Fibroblast of lung (primary cell): Measurements from ENCODE around the gene SLC39A1. TPM values are rescaled to one million over a fixed set of nuclear protein-coding genes. Genes with fewer than 3 reads are reported as not detected.

ENCODE experiments used
- DNase-seq, 2 donors: peaks; one replicate each; pipeline versions ENCODE4 v3.0.0 to v3.0.0-alpha.2; 2010; ENCODE audit warnings: low read depth in 2 of 2
- H2AFZ ChIP-seq: 2 replicates; pipeline ENCODE4 v1.5.1; 2012; ENCODE audit warnings: low read length, control low read depth, inconsistent platforms
- H3K27ac ChIP-seq: 2 replicates; pipeline ENCODE4 v1.5.1; 2011; ENCODE audit warnings: low read length, control low read depth; ENCODE audit not compliant: insufficient read depth
- H3K27me3 ChIP-seq: 2 replicates; pipeline ENCODE4 v1.5.1; 2011; ENCODE audit warnings: mild to moderate bottlenecking, low read length; ENCODE audit not compliant: control insufficient read depth, insufficient read depth
- H3K36me3 ChIP-seq: 2 replicates; pipeline ENCODE4 v1.5.1; 2011; ENCODE audit warnings: low read length; ENCODE audit not compliant: control insufficient read depth, insufficient read depth
- H3K4me1 ChIP-seq: 2 replicates; pipeline ENCODE4 v1.5.1; 2011; ENCODE audit warnings: low read length; ENCODE audit not compliant: control insufficient read depth, insufficient read depth; ENCODE audit errors: extremely low read depth
- H3K4me2 ChIP-seq: 2 replicates; pipeline ENCODE4 v1.5.1; 2011; ENCODE audit warnings: low read length, control low read depth; ENCODE audit not compliant: insufficient read depth; ENCODE audit errors: extremely low read depth
- H3K4me3 ChIP-seq, 4 experiments: fragments of 200-600 bp in 1 of 4; sonication (generic) in 1 of 4; replicated peaks in 1 of 4; 2 replicates each; pipeline ENCODE4 v1.5.1; 2011 to 2016; ENCODE audit warnings: low read length in 4 of 4, low read depth in 3 of 4, mild to moderate bottlenecking in 3 of 4, control low read depth in 2 of 4, inconsistent platforms in 1 of 4, mixed read lengths in 1 of 4; ENCODE audit not compliant: insufficient read depth in 1 of 4; ENCODE audit errors: control extremely low read depth in 1 of 4
- H3K79me2 ChIP-seq: 2 replicates; pipeline ENCODE4 v1.5.1; 2012; ENCODE audit warnings: mild to moderate bottlenecking, low read length, inconsistent platforms; ENCODE audit not compliant: control insufficient read depth, insufficient read depth
- H3K9ac ChIP-seq: 2 replicates; pipeline ENCODE4 v1.5.1; 2011; ENCODE audit warnings: mild to moderate bottlenecking, low read length, control low read depth; ENCODE audit not compliant: insufficient read depth
- H3K9me3 ChIP-seq: 2 replicates; pipeline ENCODE4 v1.5.1; 2012; ENCODE audit warnings: low read depth, low read length; ENCODE audit not compliant: control insufficient read depth, insufficient read depth
- H4K20me1 ChIP-seq: 2 replicates; pipeline ENCODE4 v1.5.1; 2011; ENCODE audit warnings: low read length; ENCODE audit not compliant: control insufficient read depth, insufficient read depth; ENCODE audit errors: extremely low read depth
- CTCF ChIP-seq, 2 donors: IDR thresholded peaks in 1 of 2; conservative IDR thresholded peaks in 1 of 2; 1 replicate in 1 of 2; 2 replicates in 1 of 2; pipeline ENCODE4 v1.5.1; 2011 to 2012; ENCODE audit warnings: low read length in 2 of 2, control low read depth in 1 of 2, inconsistent platforms in 1 of 2, low read depth in 1 of 2, mild to moderate bottlenecking in 1 of 2
- EZH2 ChIP-seq: IDR thresholded peaks from 2 replicates; pipeline ENCODE4 v1.5.1; 2012; ENCODE audit warnings: low read length, control low read depth, mild to moderate bottlenecking; ENCODE audit errors: missing control alignments
- polyA plus RNA-seq, 2 donors: library from polyadenylated mRNA; depleted of rRNA in 1 of 2; stranded (reverse) in 1 of 2; unstranded in 1 of 2; fragments of >200 nt; gene quantifications; 2 replicates each; pipeline ENCODE4 v1.2.1, GENCODE V29; 2011 to 2012; ENCODE audit warnings: missing spikeins in 1 of 2
- total RNA-seq: library from RNA; depleted of rRNA; stranded (reverse); fragments of >200 nt; gene quantifications from 2 replicates; pipeline ENCODE4 v1.2.1, GENCODE V29; 2014

The SLC39A1 gene
- total and polyA plus RNA-seq, 2 donors (not counting 1 experiment from before 2014, with no cell fraction given), result 94.4 to 119 TPM

DNA sequence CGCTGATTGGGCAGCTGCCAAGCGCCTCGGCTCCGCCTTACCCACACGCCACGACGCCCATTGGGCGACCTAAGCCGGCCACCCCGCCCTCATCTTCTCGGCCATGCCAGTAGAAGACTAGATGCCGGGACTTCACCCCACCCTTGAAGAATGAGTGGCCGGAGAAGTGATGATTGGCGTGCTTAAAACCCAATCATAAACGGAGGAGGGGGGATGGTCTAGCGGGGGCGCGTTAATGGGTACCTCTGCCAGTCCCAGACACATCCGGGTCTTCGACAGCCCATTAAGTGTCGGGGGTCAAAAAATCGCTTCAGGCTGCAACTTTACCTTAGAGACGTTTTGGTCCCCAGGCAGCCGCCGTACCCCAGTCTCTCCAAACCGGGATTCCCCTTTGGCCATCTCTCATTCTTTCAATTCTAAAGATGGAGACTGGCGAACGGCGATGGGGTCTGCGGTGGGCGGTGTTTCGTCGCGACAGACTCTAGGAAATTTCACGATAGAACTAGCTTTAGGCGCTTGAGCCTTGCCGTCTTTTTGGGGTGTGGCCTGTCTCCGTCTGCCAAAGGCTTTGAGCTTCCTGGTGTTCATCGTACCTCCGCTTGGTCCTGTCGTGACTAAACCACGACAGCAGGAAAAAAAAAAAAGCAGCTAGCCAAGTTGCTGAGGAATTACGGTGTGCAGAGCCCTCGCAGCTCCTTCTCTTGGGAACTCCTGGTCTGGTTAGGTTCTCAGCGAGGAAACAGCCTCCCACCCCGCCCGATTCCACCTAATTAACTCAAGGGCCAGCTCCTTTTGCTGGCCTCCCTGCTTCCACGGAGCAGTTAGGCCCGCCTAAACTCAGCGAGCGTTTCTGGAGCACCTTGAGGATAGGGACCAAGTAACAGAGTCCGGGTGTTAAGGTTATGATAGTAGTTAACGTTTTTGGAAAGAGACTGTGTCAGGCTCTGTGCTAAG, 40.1 kb downstream of the SLC39A1 start, which contains the start of gene GATAD2B:
Gene GATAD2B (minus strand): TSS at position 1 of the 954 bp plus-strand sequence. CDS start 94,625 bp downstream, outside the sequence.
- Histone ChIP-seq H3K79me2 (peaks cover 29% of the 10 kb centered on the region), H3K9me3 (no peaks in the 10 kb centered on the region)
- TF ChIP-seq CTCF (conservative IDR thresholded peaks at IDR 0.05 in 1 of 2, IDR thresholded peaks at IDR 0.05 in 1 of 2; ENCODE audit: low read depth in 1 of 2, low read length in 2 of 2) (no peak), EZH2 (no peak)

DNA sequence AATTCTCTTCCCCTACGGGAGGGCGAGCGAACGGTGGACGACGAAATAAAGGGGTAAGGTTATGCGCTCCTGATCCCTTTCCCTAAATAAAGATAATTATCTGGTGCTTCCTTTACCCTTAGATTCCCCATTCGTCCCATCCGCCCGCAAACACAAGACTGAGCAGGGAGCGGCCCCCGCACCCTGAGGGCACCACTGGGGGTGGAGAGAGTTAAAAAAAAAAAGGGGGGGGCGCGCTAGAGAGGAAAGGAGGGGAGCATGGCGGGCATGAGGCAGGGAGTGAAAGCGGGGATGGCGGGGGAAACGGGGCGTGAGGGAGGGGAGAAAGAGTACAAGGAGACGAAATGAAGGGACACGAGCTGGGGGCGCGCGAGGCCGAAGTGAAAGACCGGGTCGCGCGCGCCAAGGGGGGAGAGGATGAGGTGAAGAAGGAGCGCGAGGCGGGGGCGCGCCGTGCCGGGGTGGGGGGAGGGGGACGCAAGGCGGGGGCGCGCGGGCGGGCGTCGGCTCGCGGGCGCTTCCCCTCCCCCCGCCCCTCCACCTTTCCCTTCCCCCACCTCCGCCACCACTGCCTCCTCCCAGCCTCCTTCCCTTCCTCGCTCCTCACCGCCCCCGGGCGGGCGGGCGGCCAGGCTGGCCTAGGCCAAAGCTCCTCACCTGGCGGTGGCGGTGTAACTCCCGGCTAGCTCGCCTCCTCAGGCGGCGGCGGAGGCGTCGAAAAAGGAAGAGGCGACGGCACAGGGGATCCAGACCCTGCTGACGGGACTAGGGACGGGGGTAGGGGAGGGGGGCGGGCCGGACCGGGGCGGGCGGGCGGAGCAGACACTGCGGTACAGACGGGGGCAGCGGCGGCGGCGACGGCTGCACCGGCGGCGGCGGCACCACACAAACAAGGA, 41.0 kb downstream of the SLC39A1 start:
- peaks cover 18% of the 10 kb centered on the region for H3K4me1 ChIP-seq
- peaks cover 37% of the 10 kb centered on the region for H3K79me2 ChIP-seq
- H3K4me2 ChIP-seq, result peak overlapping the region; percentile 97
- peak overlapping the region; percentile 57 for H3K27ac ChIP-seq
- no peak for DNase-seq
- peak overlapping the region; percentile 31 for H2AFZ ChIP-seq
- no peaks in the 10 kb centered on the region for H3K36me3 ChIP-seq
- peak overlapping the region; percentile 58 for H3K9ac ChIP-seq
- no peaks in the 10 kb centered on the region for H3K27me3 ChIP-seq
- peaks cover 3% of the 10 kb centered on the region for H4K20me1 ChIP-seq
- no peaks in the 10 kb centered on the region for H3K9me3 ChIP-seq
- TF ChIP-seq CTCF (conservative IDR thresholded peaks at IDR 0.05 in 1 of 2, IDR thresholded peaks at IDR 0.05 in 1 of 2; ENCODE audit: low read depth in 1 of 2, low read length in 2 of 2), result no peak
- no peak for TF ChIP-seq EZH2
- H3K4me3 ChIP-seq, result peak overlapping the region; percentile 78 to 92 (median 86)

More for the DNA sequence above, 40.1 kb downstream of the SLC39A1 start, which contains the start of gene GATAD2B:
- peak; percentile 100 for DNase-seq
- H3K9ac ChIP-seq, result peak within 1 kb of the TSS; percentile 61
- no peaks in the 10 kb centered on the region for H3K36me3 ChIP-seq
- peak within 1 kb of the TSS; percentile 70 for H3K27ac ChIP-seq
- H3K27me3 ChIP-seq, result no peaks in the 10 kb centered on the region
- peaks cover 3% of the 10 kb centered on the region for H4K20me1 ChIP-seq
- H2AFZ ChIP-seq, result peak within 1 kb of the TSS; percentile 74
- H3K4me2 ChIP-seq, result peak within 1 kb of the TSS; percentile 97
- peak within 1 kb of the TSS; percentile 78 to 92 (median 86) for H3K4me3 ChIP-seq
- peaks cover 18% of the 10 kb centered on the region for H3K4me1 ChIP-seq

DNA sequence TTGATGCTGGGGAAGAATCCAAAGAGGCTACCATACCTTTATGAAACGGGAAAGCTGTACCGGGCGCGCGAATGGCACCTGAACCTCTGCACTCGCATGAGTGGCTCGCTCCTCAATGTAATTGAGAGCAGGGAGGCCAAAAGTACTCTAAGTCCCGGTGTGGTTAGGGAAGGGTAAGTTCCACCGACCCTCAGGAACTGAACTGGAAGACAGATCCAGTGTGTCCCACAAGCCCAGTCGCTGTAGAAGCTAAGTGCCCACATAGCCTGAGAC, 41.6 kb downstream of the SLC39A1 start:
- Histone ChIP-seq H2AFZ (peak overlapping the region; percentile 31), H4K20me1 (peaks cover 3% of the 10 kb centered on the region), H3K9me3 (no peaks in the 10 kb centered on the region), H3K4me2 (peak overlapping the region; percentile 97), H3K79me2 (peaks cover 37% of the 10 kb centered on the region), H3K27me3 (no peaks in the 10 kb centered on the region), H3K27ac (peak overlapping the region; percentile 57), H3K36me3 (no peaks in the 10 kb centered on the region), H3K4me1 (peaks cover 18% of the 10 kb centered on the region), H3K9ac (peak overlapping the region; percentile 51), H3K4me3 (peak overlapping the region; percentile 78 to 92 (median 86))
- TF ChIP-seq EZH2 (no peak), CTCF (conservative IDR thresholded peaks at IDR 0.05 in 1 of 2, IDR thresholded peaks at IDR 0.05 in 1 of 2; ENCODE audit: low read depth in 1 of 2, low read length in 2 of 2) (no peak)
- DNase-seq, result peak in 1 of 2 donors; percentile 6
